Embryonic facial prominence (tissue), 1 donor: Measurements from ENCODE around the gene BAHCC1.

Experiments
- DNase-seq: peaks from one replicate; pipeline ENCODE4 v3.0.0-alpha.2; 2016; ENCODE audit errors: extremely low spot score

The BAHCC1 gene

DNA sequence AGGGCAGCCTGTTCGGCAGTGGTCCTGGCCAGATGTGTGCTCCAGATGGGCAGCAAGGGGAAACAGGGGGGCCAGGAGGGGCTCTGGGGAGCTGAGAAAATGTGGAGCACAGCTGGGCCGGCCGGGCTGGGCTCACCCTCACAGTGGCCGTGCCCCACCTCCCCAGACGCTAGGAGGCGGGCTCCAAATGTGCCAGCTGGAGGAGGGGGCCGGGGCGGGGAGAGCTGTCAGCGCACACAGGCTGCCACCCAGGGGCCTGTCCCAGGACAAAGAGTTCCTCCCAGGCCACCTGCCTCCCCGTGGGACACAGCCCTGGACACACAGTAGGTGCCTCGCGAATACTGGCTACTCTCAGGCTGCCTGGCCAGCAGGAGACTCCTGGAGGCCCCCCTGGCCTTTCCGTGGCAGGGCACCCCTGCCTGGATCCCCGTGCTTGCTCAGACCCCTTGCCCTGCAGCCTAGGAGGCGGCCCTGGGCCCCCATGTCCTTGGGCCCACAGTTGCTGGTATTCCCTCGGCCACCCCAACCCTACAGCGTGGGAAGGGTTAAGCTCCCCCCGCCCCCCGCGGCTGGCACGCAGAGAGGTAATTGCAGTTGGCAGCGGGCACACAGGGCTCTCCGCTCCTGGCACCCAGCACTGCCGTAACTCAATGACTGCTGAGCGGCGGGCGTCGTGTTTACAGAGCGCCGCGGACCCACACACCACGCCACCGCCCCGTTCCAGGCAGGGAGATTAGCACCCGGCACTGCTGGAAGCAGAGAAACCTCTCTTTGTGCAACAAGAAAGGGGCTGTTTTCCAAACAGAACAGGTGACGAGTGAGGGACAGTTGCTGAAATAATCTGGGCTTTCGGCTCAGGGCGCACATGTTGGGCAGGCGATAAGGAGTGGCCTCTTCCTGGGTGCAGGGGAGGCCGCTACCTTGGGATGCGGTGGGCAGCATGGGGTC is 32.2 kb downstream of the BAHCC1 start:
- no peak for DNase-seq

DNA sequence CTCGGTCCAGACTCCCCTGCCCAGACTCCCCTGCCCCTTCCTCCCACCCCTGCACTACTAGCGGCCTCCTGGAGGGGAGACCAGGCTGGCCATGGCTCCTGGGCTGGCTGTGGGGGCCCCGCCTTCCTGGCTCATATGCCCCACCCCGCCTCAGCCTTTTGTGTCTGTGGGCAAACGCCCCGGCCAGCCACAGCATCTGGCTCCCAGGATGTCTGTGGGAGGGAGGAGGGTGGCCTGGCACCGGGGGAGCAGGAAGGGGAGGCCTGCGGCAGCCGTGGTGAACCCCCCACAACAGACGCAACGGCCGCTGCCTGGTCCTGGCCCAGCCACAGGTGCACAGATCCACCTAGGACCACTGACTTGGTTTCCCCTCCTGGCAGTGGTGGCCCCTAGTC is 32.9 kb downstream of the BAHCC1 start:
- DNase-seq, result no peak

DNA sequence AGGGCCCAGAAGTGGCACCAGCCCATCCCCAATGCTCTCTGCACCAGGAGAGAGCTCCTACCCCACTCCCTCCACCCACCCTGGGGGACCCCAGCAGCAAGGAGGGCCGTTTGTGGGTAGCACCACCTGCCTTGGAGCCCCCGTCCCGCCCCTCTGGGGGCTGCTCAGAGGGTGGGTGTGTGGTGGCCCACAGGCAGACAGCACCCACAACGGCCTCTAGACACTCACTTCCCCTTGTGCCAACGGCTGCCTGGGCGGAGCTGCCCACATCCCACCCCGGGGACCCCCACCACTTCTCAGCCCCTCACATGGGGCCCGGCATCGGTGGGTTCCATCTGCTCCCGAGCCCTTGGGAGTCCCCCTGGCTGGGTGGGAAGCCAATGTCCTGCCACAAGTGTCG is 33.3 kb downstream of the BAHCC1 start:
- no peak for DNase-seq

DNA sequence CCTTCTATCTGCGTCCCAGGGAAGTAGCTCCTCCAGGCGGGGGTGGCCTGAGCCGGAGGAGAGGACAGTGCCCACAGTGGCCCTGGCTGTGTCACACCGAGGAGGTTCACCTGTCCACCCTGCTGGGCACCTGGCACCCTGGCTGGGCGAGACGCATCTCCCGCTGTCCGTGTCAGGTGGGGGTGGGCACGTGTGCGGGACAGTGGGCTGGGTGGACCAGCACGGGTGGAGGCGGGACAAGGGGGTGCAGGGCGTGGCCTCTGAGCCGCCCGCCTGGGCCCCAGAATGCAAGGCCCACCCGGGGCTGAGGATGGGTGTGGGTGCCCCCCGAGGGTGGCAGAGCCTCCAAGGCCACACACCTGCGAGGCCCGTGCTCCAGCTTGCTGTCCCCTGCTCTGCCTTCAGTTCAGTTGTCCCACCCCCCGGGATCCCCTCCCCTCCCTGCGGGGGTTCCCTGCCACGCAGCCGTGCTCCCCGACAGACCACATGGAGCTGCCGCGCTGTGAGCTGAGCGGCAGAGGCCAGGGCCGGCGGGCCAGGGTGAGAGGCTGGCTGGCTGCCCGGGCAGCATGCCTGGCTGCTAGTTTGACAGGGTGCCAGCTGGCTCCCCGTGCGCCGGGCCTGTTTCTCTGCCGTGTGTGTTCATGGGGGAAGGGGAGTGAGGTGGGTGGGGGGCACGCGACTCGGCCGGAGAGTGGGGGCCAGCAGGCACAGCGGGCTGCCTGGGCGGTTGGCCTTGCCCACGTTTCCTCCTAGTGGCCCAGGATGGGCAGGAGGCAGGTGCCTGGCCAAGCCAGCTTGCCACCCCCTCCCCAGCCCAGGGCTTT is 33.9 kb downstream of the BAHCC1 start:
- DNase-seq, result no peak

DNA sequence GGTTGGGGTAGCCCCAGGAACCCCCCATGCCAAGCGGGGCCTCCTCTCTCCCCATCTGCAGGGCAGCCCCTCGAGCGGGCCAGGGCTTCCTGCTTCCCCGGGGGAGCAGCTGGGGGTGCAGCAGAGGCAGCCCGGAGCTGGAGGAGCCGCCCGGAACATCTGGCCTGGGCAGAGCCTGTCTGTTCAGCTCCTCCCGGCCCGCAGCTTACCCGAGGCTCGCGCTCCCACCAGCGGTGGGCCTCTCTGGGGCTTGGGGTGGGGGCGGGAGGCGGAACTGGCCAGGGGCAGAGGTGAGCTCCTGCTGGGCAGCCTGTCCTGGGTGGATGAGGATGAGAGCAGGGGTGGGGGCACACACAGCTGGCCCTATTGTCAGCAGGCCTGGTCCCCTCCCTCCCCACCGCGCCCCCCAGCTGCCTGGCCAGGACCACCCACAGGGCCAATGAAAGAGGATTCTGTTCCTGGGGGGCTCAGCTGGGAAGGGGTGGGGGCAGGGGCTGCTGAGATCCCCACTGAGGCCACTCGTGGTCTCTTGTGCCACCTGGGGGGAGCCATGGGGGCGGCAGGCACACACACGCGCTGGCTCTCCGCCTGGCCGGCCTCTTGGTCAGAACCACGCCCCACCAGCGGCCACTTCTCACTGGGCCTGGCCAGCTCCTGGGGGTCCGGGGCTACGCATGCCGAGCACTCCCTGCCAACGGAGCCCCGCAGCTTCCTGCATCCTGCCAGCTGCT is 34.7 kb downstream of the BAHCC1 start:
- DNase-seq, result no peak

DNA sequence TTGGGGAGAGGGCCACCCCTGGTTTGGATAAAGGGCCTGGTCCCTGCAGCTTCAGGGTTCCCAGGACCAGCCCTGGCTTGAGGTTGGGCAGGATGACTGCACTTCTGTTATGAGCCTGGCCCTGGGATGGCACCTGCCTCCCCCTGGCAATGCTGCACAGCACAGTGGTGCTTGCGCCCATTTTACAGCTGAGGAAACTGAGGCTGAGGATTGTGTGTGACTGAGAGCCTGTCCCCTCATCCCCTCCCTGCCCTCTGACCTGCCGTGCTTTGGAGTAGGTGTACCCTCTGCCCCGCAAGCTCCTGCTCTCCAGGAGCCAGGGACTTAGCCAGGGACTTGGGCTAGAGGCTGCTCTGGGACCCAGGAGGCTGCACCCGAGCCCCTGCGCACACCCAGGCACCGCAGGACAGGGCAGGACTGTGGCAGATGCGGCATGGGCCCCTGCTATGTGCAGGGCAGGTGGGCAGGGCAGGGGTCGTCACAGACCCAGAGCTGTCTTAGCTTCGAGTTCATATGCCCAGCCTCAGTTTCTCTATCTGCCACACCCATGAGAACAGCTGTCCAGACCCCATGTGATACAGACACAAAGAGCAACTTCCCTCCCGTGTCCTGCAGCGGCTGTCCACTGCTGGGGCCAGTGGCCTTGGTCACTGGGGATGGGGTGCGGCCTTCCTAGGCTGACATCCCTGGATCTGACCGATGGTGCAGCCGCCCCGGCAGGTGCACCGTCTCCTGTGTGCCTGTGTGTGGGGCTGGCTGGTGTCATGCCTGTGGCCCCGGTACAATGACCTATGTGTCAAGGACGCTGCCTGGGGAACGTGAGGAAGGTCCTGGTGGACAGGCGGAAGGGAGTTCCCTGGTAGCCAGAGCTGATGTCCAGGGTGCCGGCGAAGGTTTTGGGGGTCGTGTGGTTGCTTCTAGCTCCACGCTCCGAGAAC is 36.6 kb downstream of the BAHCC1 start:
- no peak for DNase-seq

DNA sequence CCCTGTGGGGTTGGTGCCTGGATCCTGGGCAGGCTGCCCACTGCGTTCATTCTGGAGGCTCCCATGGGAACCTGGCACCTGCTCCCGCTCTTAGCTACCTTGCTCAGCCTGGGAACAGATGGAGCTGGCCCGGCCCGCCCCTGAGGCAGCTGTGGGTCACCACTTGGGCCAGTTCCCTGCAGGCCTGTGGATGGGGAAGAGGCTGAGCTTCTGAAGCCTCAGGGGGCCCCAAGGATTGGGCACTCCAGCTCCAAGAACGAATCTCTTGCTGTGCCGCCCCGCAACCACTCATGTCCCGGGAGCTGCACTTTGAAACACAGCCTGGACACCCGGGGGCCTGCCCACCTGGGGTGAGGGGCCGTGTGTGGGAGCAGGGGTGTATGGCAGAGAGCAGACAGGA is 37.7 kb downstream of the BAHCC1 start:
- no peak for DNase-seq

DNA sequence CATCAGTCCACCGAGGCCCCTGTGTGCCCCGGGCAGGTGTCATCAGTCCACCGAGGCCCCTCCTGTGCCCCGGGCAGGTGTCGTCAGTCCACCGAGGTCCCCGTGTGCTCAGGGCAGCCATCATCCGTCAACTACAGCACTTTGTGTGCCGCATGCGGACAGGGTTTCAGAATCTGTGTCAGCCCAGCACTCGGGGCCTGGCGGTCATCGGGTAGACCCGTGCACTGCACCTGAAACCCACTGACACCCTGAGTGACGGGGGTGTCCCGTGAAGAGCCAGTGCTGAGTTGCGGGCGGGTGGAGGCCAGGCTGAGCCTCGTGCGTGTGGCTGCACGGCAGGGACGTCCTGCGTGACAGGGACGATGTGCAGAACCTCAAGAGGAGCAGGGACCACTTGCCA is 38.4 kb downstream of the BAHCC1 start:
- no peak for DNase-seq

DNA sequence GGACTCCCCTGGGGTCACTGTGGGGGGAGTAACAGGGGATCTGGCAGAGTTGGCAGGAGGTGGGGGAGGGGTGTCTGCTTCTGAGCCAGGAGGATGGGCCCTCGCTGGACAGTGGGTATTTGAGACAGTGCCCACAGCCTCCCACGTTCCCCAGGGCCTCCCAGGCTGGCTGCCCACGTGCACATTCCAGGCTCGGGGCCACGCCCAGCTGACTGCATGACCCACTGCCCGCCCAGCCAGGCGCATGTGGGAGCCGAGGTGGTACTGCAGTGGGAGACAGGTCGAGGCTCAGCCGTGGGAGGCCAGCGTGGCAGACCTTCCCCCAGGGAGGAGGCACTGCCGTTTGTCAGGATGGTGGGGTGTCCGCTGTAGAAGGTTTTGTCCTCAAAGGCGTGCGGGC is 38.8 kb downstream of the BAHCC1 start:
- DNase-seq, result no peak

DNA sequence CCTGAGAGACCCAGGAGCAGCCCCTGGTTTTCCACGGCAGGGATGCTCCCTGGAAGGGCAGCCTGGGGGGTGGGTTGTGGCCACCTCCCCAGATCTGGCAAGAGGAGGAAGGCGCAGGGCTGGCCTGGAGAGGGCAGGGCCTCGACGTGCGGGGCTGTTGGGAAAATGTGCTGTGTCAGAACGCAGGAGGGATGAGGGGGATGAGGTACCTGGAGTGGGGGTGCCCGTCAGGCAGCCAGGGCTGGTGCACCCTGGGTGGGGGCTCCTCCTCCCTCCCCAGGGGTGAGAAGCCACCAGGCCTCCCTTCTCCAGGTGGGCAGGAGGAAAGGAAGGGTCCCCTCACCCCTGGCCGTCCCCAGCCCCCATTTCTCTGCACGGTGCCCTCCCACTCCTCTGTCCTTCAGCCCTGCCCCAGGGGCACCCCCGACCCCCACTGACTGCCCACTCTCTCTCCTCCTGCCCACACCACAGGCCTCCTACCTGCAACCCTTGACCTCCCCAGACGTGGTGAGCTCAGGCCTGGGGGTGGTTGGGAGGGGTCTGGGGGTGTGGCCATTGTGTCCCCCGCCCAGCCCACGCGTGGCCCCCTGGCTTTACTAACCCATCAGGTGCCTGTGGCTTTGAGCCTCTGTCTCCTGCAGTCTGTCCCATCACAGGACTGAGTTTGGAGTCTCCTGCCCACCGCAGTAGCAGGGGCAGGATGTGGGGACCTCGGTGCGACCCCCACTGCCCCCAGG is 39.6 kb downstream of the BAHCC1 start:
- DNase-seq, result no peak

DNA sequence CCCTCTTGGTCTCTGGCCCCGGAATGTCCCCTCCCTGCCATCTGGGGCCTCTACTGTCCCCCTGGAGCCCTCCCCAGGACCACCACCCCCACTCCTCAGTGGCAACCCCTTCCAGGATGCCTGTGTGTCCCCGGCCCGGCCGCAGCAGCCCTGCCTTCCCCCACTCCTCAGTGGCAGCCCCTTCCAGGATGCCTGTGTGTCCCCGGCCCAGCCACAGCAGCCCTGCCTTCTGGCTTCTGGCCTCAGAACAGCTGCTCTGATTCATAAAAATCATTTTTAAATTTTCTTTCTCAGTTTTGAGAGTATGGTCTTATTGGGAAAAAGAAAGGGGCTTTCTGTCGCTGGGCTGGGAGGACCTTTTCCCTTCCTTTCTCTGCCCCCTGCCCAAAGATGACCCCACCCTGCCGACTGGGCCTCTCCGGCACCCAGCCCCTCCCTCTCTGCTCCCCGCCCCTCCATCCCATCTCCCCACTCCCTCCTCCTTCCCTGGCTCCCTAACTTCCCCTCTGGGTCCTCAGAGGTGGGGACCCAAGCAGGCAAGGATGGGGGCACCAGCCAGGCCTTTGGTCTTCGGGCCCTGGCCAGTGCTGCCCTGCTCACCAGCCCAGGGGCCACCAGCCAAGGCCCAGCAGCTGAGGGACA is 40.5 kb downstream of the BAHCC1 start:
- DNase-seq, result no peak

DNA sequence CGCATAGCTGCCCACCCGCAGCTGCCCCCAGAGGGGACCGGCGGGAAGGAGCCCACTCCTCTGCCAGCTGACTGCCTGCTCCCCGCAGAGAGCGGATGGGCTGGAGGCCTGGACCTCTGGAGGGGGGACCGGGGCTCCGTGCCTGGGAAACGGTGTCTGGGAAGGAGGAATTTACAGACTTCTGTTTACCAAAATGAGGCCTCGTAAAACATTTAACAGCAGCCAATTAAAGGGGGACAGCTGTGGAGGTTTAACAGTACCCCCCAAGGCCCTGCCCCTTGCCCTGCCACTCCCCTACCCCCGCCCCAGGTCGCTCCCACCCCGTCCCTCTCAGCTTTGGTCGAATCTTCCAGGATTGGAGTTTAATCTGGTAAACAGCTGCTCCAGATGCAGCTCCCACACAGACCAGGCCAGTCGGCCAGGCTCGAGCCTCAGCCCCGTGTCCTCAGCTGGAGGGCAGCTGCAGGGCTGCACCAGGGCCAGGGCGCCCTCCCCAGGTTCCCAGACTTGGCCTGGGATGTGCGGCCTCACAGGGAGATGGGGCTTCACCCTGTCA is 41.1 kb downstream of the BAHCC1 start:
- DNase-seq, result no peak

DNA sequence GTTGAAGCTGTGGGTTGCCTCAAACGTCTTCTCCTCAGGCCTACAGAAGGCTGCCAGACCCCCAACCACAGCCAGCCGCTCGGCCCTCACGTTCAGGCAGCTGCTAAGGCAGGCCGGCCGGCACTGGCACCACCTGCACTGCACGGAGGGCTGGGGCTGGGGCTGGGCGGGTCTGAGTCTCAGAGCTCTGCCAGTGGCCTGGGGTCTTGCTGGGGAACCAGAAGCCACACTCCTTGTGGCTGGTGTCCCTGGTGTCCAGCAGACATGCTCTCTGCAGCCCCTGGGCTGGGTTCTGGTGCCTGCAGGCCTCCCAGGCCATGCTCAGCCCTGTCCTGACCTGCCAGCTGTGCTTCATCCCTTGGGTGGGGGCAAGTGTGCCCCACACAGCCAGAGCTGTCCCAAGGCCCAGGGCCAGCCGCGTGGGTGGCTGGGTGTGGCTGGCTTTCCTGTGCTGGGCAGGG is 42.0 kb downstream of the BAHCC1 start:
- DNase-seq, result no peak

DNA sequence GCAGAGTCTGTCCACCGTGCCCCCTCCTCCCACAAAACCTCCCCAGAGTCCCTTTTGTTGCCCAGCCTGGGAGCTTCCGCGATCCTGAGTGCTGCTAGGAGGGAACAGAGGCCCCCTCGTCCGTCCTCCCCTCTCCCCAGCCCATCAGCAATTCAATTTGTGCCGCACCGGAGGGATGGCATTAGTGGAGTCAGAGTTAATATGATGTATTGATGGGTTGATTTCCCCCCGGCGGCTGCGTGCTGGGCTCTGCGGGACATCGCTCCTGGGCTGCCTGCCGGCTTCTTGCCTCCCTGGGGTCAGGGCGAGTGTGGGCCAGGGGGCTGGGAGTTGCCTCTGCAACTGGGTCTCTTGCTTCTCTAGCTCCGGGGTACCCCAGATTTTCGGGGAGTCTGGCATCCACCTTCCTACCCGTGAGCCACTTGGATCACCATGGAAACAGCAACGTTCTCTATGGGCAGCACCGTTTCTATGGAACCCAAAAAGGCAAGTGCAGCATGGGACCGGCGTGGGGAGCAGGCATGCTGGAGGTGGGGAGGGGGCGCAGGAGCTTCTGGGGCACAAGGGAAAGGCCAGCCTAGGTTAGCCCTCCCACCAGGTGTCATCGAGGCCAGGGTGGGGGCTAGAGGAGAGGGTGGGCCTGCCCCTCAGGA is 42.9 kb downstream of the BAHCC1 start:
- DNase-seq, result no peak

DNA sequence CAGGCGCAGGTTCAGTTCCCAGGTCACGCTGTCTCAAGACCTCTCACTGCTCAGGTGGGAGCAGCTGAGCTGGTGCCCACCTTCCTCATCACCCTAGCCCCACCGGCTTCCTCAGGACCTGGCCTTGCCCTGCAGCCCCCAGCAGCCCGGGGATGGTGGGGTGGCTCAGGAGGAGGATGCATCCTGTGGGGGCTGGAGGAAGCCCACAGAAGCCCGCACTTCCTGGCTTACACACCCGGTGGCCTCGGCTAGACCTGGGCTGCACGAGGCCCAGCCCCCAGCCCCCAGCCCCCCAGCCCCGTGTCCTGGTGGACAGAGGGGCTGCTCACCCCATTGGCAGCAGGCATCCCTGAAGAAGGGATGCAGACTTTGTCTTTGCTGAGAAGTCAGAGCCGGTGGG is 43.4 kb downstream of the BAHCC1 start:
- no peak for DNase-seq

DNA sequence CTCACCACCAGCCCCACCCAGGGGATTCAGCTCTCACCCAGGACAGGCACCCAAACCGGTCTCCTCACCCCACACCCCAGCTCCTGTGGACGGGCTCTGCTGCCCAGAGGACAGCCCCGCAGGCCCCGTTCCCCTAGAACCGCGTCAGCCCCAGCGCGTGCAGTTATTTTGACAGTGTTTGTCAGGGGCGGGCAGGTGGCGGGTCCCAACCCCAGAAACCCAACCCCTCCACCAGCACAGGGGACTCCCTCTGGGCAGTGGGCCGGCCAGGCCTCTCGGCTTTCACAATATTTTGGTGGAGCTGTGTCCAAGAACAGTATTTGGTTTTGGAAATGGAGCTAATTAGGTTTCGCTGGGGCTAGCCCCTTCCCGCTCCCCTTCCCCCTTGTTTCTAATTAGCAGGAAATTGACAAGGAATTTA is 44.8 kb downstream of the BAHCC1 start:
- no peak for DNase-seq

DNA sequence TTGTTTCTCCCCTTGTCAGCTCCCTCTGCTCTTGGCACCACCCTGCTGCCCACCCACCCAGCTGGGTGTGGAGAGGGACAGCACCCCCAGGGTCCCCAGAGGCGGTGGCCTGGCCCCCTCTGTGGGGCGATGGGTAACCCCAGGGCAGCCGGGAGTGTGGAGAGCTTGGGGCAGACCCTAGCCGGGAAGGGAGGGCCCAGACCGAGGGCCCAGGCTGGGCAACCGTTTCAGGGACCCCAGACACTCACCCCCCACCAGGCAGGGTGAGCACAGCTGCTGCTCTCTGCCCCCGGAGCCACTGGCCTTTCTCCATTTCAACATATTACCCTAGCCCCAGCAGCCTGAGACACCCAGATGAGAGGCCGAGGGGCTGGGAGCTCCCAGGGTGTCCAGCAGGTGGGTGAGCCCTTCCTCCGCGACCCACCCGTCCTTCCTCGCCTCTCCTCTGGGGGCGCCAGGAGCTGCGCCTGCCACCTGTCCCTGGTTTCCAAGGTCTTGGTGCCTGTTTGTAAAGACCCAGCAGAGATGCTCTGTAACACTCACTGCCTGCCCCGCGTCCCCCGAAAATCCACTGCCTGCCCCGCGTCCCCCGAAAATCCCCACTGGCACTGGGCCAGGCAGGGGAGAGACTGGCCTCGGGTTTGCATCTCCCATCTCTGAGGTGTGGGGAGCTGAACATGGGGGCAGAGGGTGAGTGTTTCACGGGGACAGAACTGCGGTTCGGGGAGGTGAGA is 45.4 kb downstream of the BAHCC1 start:
- DNase-seq, result no peak

DNA sequence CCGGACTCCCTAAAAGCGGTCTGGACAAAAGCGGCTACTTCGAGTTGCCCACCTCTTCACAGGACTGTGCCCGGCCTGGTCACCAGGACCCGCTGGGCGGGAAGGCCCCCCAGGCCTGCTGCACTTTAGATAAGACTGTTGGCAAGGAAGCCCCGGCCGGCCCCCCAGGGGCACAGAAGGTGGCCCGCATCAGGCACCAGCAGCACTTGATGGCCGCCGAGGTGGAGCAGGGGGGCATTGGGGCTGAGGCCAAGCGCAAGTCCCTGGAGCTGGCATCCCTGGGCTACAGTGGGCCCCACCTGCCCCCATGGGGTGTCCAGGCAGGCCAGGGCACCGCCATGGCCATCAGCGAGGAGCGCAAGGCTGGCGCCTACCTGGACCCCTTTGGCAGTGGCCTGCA is 47.5 kb downstream of the BAHCC1 start:
- DNase-seq, result no peak
